HepG2 (cell line): ENCODE results near the gene GHRL. TPM values are rescaled to one million over a fixed set of nuclear protein-coding genes. Genes with fewer than 3 reads are reported as not detected.

ENCODE experiments used
- CBX1 ChIP-seq: IDR thresholded peaks from one replicate; pipeline ENCODE4 v1.6.1; 2016; ENCODE audit warnings: antibody characterized with exemption, low read depth
- CCDC6 ChIP-seq: sonication (generic); formaldehyde crosslinking; IDR thresholded peaks from 2 replicates; pipeline ENCODE4 v1.8.1; 2022; ENCODE audit warnings: mild to moderate bottlenecking, missing genetic modification reagents, moderate library complexity
- ELF3 ChIP-seq: IDR thresholded peaks from 2 replicates; pipeline ENCODE4 v1.6.1; 2016; ENCODE audit warnings: missing genetic modification reagents, missing compliant biosample characterization
- LCORL ChIP-seq, 2 experiments: fragments of 450-650 bp in 1 of 2; sonication (generic) in 1 of 2; formaldehyde crosslinking in 1 of 2; IDR thresholded peaks; 2 replicates each; pipeline versions ENCODE4 v1.5.0 to v1.6.1; 2017 to 2020; ENCODE audit warnings: antibody characterized with exemption in 1 of 2, missing genetic modification reagents in 1 of 2
- MEIS2 ChIP-seq: sonication (generic); formaldehyde crosslinking; IDR thresholded peaks from 2 replicates; pipeline ENCODE4 v1.9.0; 2021; ENCODE audit warnings: mild to moderate bottlenecking, missing genetic modification reagents
- STAG1 ChIP-seq: sonication (generic); formaldehyde crosslinking; IDR thresholded peaks from 2 replicates; pipeline ENCODE4 v1.4.0; 2020; ENCODE audit warnings: missing genetic modification reagents
- TP53 ChIP-seq: sonication (generic); formaldehyde crosslinking; conservative IDR thresholded peaks from 2 replicates; pipeline ENCODE4 v1.4.0; 2020; ENCODE audit warnings: missing genetic modification reagents
- YEATS2 ChIP-seq: sonication (generic); formaldehyde crosslinking; IDR thresholded peaks from 2 replicates; pipeline ENCODE4 v1.4.0; 2020; ENCODE audit warnings: missing genetic modification reagents, borderline replicate concordance
- ZNF263 ChIP-seq: sonication (generic); formaldehyde crosslinking; IDR thresholded peaks from 2 replicates; pipeline ENCODE4 v1.4.0; 2020; ENCODE audit warnings: missing genetic modification reagents
- ZNF264 ChIP-seq: sonication (generic); formaldehyde crosslinking; IDR thresholded peaks from 2 replicates; pipeline ENCODE4 v1.4.0; 2020; ENCODE audit warnings: missing genetic modification reagents
- ZNF556 ChIP-seq: sonication (generic); formaldehyde crosslinking; IDR thresholded peaks from 2 replicates; pipeline ENCODE4 v1.4.0; 2020; ENCODE audit warnings: mild to moderate bottlenecking, missing genetic modification reagents, borderline replicate concordance
- ZNF737 ChIP-seq: sonication (generic); formaldehyde crosslinking; IDR thresholded peaks from 2 replicates; pipeline ENCODE4 v1.5.0; 2020; ENCODE audit warnings: missing genetic modification reagents, mild to moderate bottlenecking, borderline replicate concordance
- ZNF773 ChIP-seq: sonication (generic); formaldehyde crosslinking; IDR thresholded peaks from 2 replicates; pipeline ENCODE4 v1.4.0; 2020; ENCODE audit warnings: missing genetic modification reagents, borderline replicate concordance
- ZNF776 ChIP-seq: sonication (generic); formaldehyde crosslinking; IDR thresholded peaks from 2 replicates; pipeline ENCODE4 v1.4.0; 2020; ENCODE audit warnings: mild to moderate bottlenecking, missing genetic modification reagents
- ZSCAN21 ChIP-seq: sonication (generic); formaldehyde crosslinking; IDR thresholded peaks from 2 replicates; pipeline ENCODE4 v1.8.0; 2022; ENCODE audit warnings: mild to moderate bottlenecking, missing genetic modification reagents, moderate library complexity, borderline replicate concordance
- polyA plus RNA-seq, 8 experiments: library from polyadenylated mRNA; depleted of rRNA in 3 of 8; stranded (reverse) in 7 of 8; unstranded in 1 of 8; fragments of >200 nt; fragmentation: Illumina TruSeq in 4 of 8; extraction: Trizol in 4 of 8; gene quantifications; 2 replicates each; pipeline versions ENCODE4 v1.2.1 to v1.2.3, GENCODE V29; 2011 to 2016; ENCODE audit warnings: low read depth in 4 of 8, missing spikeins in 1 of 8, mixed read lengths in 1 of 8; ENCODE audit not compliant: insufficient read depth in 1 of 8
- total RNA-seq, 5 experiments: library from RNA; depleted of rRNA; stranded (reverse); fragments of >200 nt; fragmentation: Illumina TruSeq; extraction: Trizol; gene quantifications; 2 replicates each; pipeline ENCODE4 v1.2.3, GENCODE V29; 2016; ENCODE audit warnings: low read depth in 1 of 5
- TF ChIP-seq, protein P1 (sequence below): sonication (generic); formaldehyde crosslinking; IDR thresholded peaks from 2 replicates; pipeline ENCODE4 v1.4.0; 2020; ENCODE audit warnings: missing genetic modification reagents
- TF ChIP-seq, protein P2 (sequence below): sonication (generic); formaldehyde crosslinking; IDR thresholded peaks from 2 replicates; pipeline ENCODE4 v1.5.0; 2020; ENCODE audit warnings: mild to moderate bottlenecking, low read depth, missing genetic modification reagents, borderline replicate concordance
- TF ChIP-seq, protein P3 (sequence below): sonication (generic); formaldehyde crosslinking; IDR thresholded peaks from 2 replicates; pipeline ENCODE4 v1.8.1; 2023; ENCODE audit warnings: mild to moderate bottlenecking, inconsistent platforms, moderate library complexity, missing genetic modification reagents, borderline replicate concordance
- TF ChIP-seq, protein P4 (sequence below): sonication (generic); formaldehyde crosslinking; IDR thresholded peaks from 2 replicates; pipeline ENCODE4 v1.5.0; 2020; ENCODE audit warnings: missing genetic modification reagents

The GHRL gene
- total and polyA plus RNA-seq, 2 of the 13 experiments (the other 11 are each of a cell fraction or from before 2014, with no cell fraction given) = 0.09 TPM; not detected in 1

DNA sequence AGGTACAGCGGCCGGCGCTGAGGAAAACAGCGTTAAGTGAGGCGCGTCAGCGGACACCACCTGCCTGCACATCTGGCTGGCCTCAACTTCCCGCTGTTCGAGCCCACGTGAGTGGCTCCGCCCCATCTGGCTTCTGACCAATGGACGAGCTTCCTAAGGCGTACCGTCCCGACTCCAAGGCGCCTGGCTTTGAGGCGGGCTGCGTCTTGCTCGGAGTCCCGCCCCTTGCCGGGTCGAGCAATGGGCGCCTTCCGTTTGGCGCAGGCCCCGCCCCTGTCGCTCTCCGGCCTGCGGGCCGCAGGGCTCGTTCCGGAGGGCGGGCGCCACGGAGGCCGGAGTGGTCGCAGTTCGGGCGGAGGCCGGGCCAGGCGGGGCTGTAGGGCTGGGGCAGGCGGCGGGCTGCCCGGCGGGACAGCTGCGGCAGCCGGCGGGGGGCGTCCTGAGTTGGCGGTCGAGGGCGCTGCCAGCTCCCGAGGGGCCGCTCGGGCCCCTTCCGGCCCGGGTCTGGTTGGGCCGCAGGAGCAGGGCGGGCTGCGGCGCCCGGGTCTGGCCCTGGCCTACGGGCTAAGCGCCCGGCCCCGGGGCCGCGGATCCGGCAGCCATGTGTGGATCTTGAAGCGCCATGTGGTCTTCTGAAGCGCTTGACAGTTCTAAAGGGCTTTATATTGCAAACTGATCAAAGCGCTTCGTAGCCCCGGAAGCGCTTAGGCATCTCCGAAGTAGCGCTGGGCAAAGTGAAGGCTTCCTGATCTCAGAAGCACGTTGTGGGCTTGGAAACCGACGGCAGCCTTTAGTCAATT lies 44.4 kb downstream of the GHRL start, which contains the start of gene TATDN2 (continued):
- TF ChIP-seq, protein P1, sequence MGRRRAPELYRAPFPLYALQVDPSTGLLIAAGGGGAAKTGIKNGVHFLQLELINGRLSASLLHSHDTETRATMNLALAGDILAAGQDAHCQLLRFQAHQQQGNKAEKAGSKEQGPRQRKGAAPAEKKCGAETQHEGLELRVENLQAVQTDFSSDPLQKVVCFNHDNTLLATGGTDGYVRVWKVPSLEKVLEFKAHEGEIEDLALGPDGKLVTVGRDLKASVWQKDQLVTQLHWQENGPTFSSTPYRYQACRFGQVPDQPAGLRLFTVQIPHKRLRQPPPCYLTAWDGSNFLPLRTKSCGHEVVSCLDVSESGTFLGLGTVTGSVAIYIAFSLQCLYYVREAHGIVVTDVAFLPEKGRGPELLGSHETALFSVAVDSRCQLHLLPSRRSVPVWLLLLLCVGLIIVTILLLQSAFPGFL (CRISPR knock-in tag) = 0 out of 2 replicates have a peak, but pooled peaks have one; percentile 45
- TF ChIP-seq ZNF773 (CRISPR knock-in tag) = peak; percentile 76; the same call in 1 of the 2 replicates
- TF ChIP-seq YEATS2 (CRISPR knock-in tag) = peak; percentile 53; the same call in 1 of the 2 replicates
- TF ChIP-seq ZNF263 (CRISPR knock-in tag) = peak; percentile 63; the same call in 1 of the 2 replicates
- TF ChIP-seq, protein P2, sequence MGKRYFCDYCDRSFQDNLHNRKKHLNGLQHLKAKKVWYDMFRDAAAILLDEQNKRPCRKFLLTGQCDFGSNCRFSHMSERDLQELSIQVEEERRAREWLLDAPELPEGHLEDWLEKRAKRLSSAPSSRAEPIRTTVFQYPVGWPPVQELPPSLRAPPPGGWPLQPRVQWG (CRISPR knock-in tag) = no peak
- TF ChIP-seq, protein P3, sequence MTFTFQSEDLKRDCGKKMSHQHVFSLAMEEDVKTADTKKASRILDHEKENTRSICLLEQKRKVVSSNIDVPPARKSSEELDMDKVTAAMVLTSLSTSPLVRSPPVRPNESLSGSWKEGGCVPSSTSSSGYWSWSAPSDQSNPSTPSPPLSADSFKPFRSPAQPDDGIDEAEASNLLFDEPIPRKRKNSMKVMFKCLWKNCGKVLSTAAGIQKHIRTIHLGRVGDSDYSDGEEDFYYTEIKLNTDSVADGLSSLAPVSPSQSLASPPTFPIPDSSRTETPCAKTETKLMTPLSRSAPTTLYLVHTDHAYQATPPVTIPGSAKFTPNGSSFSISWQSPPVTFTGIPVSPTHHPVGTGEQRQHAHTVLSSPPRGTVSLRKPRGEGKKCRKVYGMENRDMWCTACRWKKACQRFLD (CRISPR knock-in tag) = peak; percentile 62; the same call in 1 of the 2 replicates
- TF ChIP-seq, protein P4, sequence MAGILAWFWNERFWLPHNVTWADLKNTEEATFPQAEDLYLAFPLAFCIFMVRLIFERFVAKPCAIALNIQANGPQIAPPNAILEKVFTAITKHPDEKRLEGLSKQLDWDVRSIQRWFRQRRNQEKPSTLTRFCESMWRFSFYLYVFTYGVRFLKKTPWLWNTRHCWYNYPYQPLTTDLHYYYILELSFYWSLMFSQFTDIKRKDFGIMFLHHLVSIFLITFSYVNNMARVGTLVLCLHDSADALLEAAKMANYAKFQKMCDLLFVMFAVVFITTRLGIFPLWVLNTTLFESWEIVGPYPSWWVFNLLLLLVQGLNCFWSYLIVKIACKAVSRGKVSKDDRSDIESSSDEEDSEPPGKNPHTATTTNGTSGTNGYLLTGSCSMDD (CRISPR knock-in tag) = no peak; the same call in 1 of the 2 replicates
- TF ChIP-seq STAG1 (CRISPR knock-in tag) = peak; percentile 6; the same call in 1 of the 2 replicates
- TF ChIP-seq TP53 (CRISPR knock-in tag) = peak; percentile 30; the same call in 1 of the 2 replicates
- 0 out of 2 replicates have a peak, but pooled peaks have one; percentile 58 for TF ChIP-seq ZNF776 (CRISPR knock-in tag)
- TF ChIP-seq LCORL (IDR thresholded peaks at IDR 0.05) = no peak
- TF ChIP-seq LCORL (CRISPR knock-in tag; IDR thresholded peaks at IDR 0.05) = peak; percentile 48
- peak; percentile 48; the same call in 1 of the 2 replicates for TF ChIP-seq ELF3 (CRISPR knock-in tag)
- peak; percentile 49; the same call in 1 of the 2 replicates for TF ChIP-seq CCDC6 (CRISPR knock-in tag)
- 0 out of 2 replicates have a peak, but pooled peaks have one; percentile 24 for TF ChIP-seq ZNF737
- 0 out of 2 replicates have a peak, but pooled peaks have one; percentile 44 for TF ChIP-seq ZNF556 (CRISPR knock-in tag)
- TF ChIP-seq MEIS2 (CRISPR knock-in tag) = peak; percentile 77
- peak; percentile 68; the same call in 1 of the 2 replicates for TF ChIP-seq ZSCAN21 (CRISPR knock-in tag)
- TF ChIP-seq CBX1 = peak; percentile 65
- no peak for TF ChIP-seq ZNF264
